Adrenal gland (tissue), 12 donors: ENCODE data around the gene IGSF9. TPM values are rescaled to one million over a fixed set of nuclear protein-coding genes. Genes with fewer than 3 reads are reported as not detected.

Source experiments
- DNase-seq, 7 donors: peaks; one replicate each; pipeline ENCODE4 v3.0.0-alpha.2; 2019 to 2020
- H3K27ac ChIP-seq, 5 donors: fragments of 200-600 bp; sonication (generic) in 4 of 5; 1 replicate in 3 of 5; 2 replicates in 2 of 5; pipeline versions ENCODE4 v1.5.1 to v1.8.0; 2016 to 2020; ENCODE audit warnings: mild to moderate bottlenecking in 1 of 5
- H3K27me3 ChIP-seq: fragments of 200-600 bp; 2 replicates; pipeline ENCODE4 v1.8.0; 2021
- H3K36me3 ChIP-seq, 2 donors: fragments of 200-600 bp; replicated peaks in 1 of 2; 1 replicate in 1 of 2; 2 replicates in 1 of 2; pipeline versions ENCODE4 v1.5.1 to v1.8.0; 2018 to 2022
- H3K4me1 ChIP-seq, 2 donors: fragments of 200-600 bp; replicated peaks in 1 of 2; 1 replicate in 1 of 2; 2 replicates in 1 of 2; pipeline versions ENCODE4 v1.5.1 to v1.8.0; 2018 to 2021
- H3K4me3 ChIP-seq, 4 donors: fragments of 200-600 bp; sonication (generic) in 3 of 4; one replicate each; pipeline ENCODE4 v1.5.1; 2016 to 2018
- H3K9me3 ChIP-seq, 3 donors: fragments of 200-600 bp; sonication (generic) in 1 of 3; replicated peaks in 1 of 3; 1 replicate in 2 of 3; 2 replicates in 1 of 3; pipeline versions ENCODE4 v1.5.1 to v1.8.0; 2016 to 2021
- POLR2A ChIP-seq, 2 donors: fragments of 450-650 bp; IDR thresholded peaks; one replicate each; pipeline ENCODE4 v1.6.1; 2017; ENCODE audit warnings: antibody characterized with exemption in 2 of 2, mild to moderate bottlenecking in 2 of 2, moderate library complexity in 1 of 2
- WGBS, 4 donors: extraction: QIAGEN DNeasy Blood & Tissue Kit in 2 of 4; methylation state at CpG; one replicate each; pipeline versions ENCODE4 v1.1.5 to v1.1.7; 2013 to 2017; 5-methylcytosine and 5-hydroxymethylcytosine counted together
- intact Hi-C, 2 donors: fragments of 100-400 bp; cut with DNase I; formaldehyde crosslinking; loops; one replicate each; pipeline versions ENCODE4 v1.14.1 to v1.15.0; 2022 to 2023
- polyA plus RNA-seq, 3 donors: library from polyadenylated mRNA; stranded (reverse); fragments of 200-250 nt in 2 of 3; fragments of 350-450 nt in 1 of 3; fragmentation: Illumina TruSeq in 1 of 3; extraction: RNeasy Lipid Tissue Mini Kit (QIAGEN cat#74804) in 1 of 3; gene quantifications; one replicate each; pipeline ENCODE4 v1.2.3, GENCODE V29; 2013 to 2014
- total RNA-seq, 9 donors: library from RNA; depleted of rRNA in 4 of 9; stranded (reverse); fragments of >200 nt in 4 of 9; fragments of 120-200 nt in 1 of 9; fragmentation: NEBNext Ultra II Directional in 1 of 9; extraction: Animal tissue kit (Norgen Biotek cat#: 25700) in 1 of 9; gene quantifications; one replicate each; pipeline versions ENCODE4 v1.1.0 to v1.2.4, GENCODE V29; 2013 to 2023
- TF ChIP-seq, protein P1 (sequence below), 6 experiments: fragments of 450-650 bp in 4 of 6; fragments of 200-600 bp in 2 of 6; sonication (generic) in 1 of 6; IDR thresholded peaks; 1 replicate in 5 of 6; 2 replicates in 1 of 6; pipeline versions ENCODE4 v1.5.1 to v1.8.0; 2016 to 2021; ENCODE audit warnings: antibody characterized with exemption in 6 of 6, mild to moderate bottlenecking in 2 of 6, moderate library complexity in 1 of 6
- donor health status: healthy with polysubstance abuse.
- donor health status: Bipolar disorder and iron deficiency.
- donor health status: DM: yes; HTN: yes; CAD: no.
- donor health status: DM: no; HTN: no; CAD: no.
- donor health status: DM: no; HTN: no; CAD: no.
- donor health status: DM: yes; HTN: yes; CAD: no.

IGSF9 gene
- total and polyA plus RNA-seq, 12 donors: 0.10 to 0.32 (median 0.19) TPM; not detected in 6

DNA sequence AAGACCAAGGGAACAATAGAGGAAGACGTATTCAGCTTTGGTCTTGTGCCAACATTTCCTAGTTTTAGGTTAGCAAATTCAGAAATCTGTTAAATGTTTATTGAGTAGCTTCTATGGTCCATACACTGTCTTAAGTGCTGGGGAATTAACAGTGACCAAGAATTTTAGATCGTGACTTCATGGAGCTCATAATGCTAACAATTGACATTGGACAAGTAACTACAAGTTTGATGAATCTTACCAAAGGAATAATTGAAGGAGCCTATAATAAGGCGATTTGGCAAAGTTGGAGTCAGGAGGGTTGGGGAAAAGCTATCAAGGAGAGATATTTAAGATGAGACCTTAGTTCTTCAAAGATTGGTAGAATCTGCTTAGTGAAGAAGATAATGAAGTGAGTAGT lies 10.0 kb upstream of the IGSF9 start:
- DNase-seq: no peak
- Histone ChIP-seq H3K36me3 (no peaks in the 10 kb centered on the region), H3K4me1 (no peaks in the 10 kb centered on the region), H3K27me3 (peaks cover 15% of the 10 kb centered on the region), H3K4me3 (no peak overlapping the region), H3K27ac (no peak overlapping the region), H3K9me3 (no peaks in the 10 kb centered on the region)
- intact Hi-C loops: no loop called here
- no peak for TF ChIP-seq POLR2A (IDR thresholded peaks at IDR 0.05)
- TF ChIP-seq, protein P1, sequence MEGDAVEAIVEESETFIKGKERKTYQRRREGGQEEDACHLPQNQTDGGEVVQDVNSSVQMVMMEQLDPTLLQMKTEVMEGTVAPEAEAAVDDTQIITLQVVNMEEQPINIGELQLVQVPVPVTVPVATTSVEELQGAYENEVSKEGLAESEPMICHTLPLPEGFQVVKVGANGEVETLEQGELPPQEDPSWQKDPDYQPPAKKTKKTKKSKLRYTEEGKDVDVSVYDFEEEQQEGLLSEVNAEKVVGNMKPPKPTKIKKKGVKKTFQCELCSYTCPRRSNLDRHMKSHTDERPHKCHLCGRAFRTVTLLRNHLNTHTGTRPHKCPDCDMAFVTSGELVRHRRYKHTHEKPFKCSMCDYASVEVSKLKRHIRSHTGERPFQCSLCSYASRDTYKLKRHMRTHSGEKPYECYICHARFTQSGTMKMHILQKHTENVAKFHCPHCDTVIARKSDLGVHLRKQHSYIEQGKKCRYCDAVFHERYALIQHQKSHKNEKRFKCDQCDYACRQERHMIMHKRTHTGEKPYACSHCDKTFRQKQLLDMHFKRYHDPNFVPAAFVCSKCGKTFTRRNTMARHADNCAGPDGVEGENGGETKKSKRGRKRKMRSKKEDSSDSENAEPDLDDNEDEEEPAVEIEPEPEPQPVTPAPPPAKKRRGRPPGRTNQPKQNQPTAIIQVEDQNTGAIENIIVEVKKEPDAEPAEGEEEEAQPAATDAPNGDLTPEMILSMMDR (IDR thresholded peaks at IDR 0.05): no peak
- 71 to 83% (median 80%) methylated on average over 3 of the region's 3 CpGs for WGBS, 4 donors

DNA sequence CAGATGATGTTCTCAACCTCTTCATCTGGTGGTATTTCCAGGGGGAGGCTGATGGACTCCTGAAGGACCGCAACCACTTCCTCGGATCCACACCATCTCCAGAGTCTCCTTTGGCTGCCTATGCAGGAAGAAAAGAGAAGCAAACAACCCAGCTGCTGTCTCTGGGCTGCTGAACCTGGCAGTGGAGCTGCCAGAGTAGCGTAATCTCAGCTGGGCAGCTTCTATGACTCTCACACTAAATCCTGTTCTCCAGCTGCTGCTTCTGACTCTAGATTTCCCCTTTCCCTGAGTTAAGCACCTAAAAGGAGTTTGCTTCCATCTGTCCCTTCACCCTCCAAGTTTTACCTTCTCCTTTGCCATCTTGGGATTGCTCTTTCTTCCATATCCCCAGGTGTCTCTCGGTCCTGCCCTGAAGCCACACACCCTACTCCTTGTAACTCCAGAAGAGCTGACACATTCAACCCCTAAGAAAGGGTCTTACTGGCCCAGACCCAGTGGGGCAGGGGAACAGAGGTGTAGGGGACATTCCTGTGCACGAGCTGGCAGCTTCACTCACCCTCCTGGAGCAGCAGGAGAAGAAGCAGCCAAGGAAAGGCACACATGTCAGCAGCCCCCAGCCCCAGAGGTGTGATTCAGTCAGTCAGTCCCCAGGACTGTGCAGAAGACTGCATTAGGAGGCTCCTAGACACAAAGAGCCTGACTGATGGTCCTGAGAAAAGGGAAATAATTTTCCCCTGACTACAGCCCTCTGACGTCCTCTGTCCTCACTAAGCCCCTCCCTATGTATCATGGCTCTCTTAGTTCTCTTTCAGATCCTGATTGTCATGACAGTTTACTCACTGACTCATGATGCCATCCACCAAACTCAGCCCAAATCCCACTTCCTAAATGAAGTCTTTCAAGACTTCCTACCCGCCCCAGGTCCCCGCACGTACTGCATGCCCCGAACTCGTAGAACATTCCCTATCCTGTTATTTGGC lies 8.4 kb upstream of the IGSF9 start, which contains the start of gene SLAMF9:
Gene SLAMF9 (minus strand): TSS at position 702 of the 980 bp plus-strand sequence. CDS start 100 bp downstream, at position 602.
- no peak for TF ChIP-seq POLR2A (IDR thresholded peaks at IDR 0.05)
- TF ChIP-seq, protein P1 (IDR thresholded peaks at IDR 0.05): no peak
- Histone ChIP-seq H3K4me3 (no peak within 1 kb of the TSS), H3K27ac (no peak within 1 kb of the TSS), H3K36me3 (no peaks in the 10 kb centered on the region), H3K4me1 (no peaks in the 10 kb centered on the region), H3K27me3 (peaks cover 15% of the 10 kb centered on the region), H3K9me3 (no peaks in the 10 kb centered on the region)
- no peak for DNase-seq
- intact Hi-C loops: no loop called here
- 67 to 69% (median 68%) methylated on average over 11 of the region's 11 CpGs for WGBS, 4 donors

DNA sequence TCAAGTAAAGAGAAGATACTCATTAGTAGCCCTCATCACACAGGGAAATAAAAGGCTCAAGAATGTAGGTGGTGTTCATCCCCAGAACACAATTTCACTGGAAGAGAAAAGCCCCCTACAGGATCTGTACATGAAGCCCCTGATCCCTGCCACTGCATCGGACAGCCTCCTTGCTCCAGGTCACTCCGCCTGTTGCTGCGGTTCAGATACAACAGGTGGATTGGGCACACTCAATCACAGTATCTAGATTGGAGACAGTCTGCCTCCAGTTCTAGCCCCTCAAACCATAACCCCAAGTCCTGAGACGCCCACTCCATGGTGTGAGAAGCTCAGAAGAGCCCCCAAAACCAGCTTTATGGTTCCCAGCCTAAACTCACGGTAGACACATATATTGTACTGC lies 7.5 kb upstream of the IGSF9 start:
- Histone ChIP-seq H3K36me3 (no peaks in the 10 kb centered on the region), H3K4me3 (no peak overlapping the region), H3K4me1 (no peaks in the 10 kb centered on the region), H3K9me3 (no peaks in the 10 kb centered on the region), H3K27me3 (peaks cover 15% of the 10 kb centered on the region), H3K27ac (no peak overlapping the region)
- intact Hi-C loops: no loop called here
- TF ChIP-seq, protein P1 (IDR thresholded peaks at IDR 0.05): no peak
- no peak for TF ChIP-seq POLR2A (IDR thresholded peaks at IDR 0.05)
- 66 to 81% (median 78%) methylated on average over 5 of the region's 5 CpGs for WGBS, 4 donors
- DNase-seq: no peak

GRCh38 chr1:159951551-159951950 lies 6.1 kb upstream of the IGSF9 start:
- TF ChIP-seq POLR2A (IDR thresholded peaks at IDR 0.05): no peak
- TF ChIP-seq, protein P1 (IDR thresholded peaks at IDR 0.05): no peak
- H3K4me1 ChIP-seq: no peaks in the 10 kb centered on the region
- WGBS, 4 donors: 30 to 70% (median 64%) methylated on average over 1 of the region's 1 CpG
- H3K9me3 ChIP-seq: no peaks in the 10 kb centered on the region
- H3K4me3 ChIP-seq: no peak overlapping the region
- H3K27me3 ChIP-seq: peaks cover 15% of the 10 kb centered on the region
- H3K27ac ChIP-seq: no peak overlapping the region
- DNase-seq: no peak
- intact Hi-C loops: no loop called here
- no peaks in the 10 kb centered on the region for H3K36me3 ChIP-seq
